Natural killer cell (primary cell): Measurements from ENCODE around the gene AP1S1. TPM values are rescaled to one million over a fixed set of nuclear protein-coding genes. Genes with fewer than 3 reads are reported as not detected.

ENCODE experiments used
- ATAC-seq, 3 donors: fragments of 150-1000 bp in 2 of 3; fragments of 200-7000 bp in 1 of 3; cut with Tn5 transposase; 1 replicate in 1 of 3; 2 replicates in 2 of 3; pipeline ENCODE4 v1.10.0; 2021; ENCODE audit warnings: mild to moderate bottlenecking in 2 of 3, moderate library complexity in 2 of 3
- DNase-seq, 2 donors: peaks; one replicate each; pipeline versions ENCODE4 v3.0.0 to v3.0.0-alpha.2; 2013 to 2021; ENCODE audit warnings: mixed read lengths in 1 of 2
- H3K27ac ChIP-seq: one replicate; pipeline ENCODE4 v1.5.1; 2013; ENCODE audit warnings: mild to moderate bottlenecking, low read length
- H3K27me3 ChIP-seq: one replicate; pipeline ENCODE4 v1.6.1; 2013; ENCODE audit warnings: low read length; ENCODE audit not compliant: control insufficient read depth, insufficient read depth
- H3K36me3 ChIP-seq: one replicate; pipeline ENCODE4 v1.6.1; 2013; ENCODE audit warnings: low read length; ENCODE audit not compliant: control insufficient read depth, insufficient read depth
- H3K4me1 ChIP-seq: one replicate; pipeline ENCODE4 v1.6.1; 2013; ENCODE audit warnings: low read length; ENCODE audit not compliant: control insufficient read depth, insufficient read depth
- H3K4me3 ChIP-seq: one replicate; pipeline ENCODE4 v1.5.1; 2013; ENCODE audit warnings: low read length
- H3K9me3 ChIP-seq: one replicate; pipeline ENCODE4 v1.6.1; 2013; ENCODE audit warnings: low read length; ENCODE audit not compliant: control insufficient read depth, insufficient read depth
- H3K27ac Mint-ChIP-seq, 2 donors: one replicate each; pipeline ENCODE4 v1.8.0; 2022; ENCODE audit warnings: mild to moderate bottlenecking in 2 of 2, mixed read lengths in 2 of 2, moderate library complexity in 1 of 2
- H3K27me3 Mint-ChIP-seq, 2 donors: one replicate each; pipeline ENCODE4 v1.8.0; 2022; ENCODE audit warnings: low read depth in 2 of 2, mixed read lengths in 2 of 2
- H3K36me3 Mint-ChIP-seq: one replicate; pipeline ENCODE4 v1.8.0; 2022; ENCODE audit warnings: mixed read lengths
- H3K4me1 Mint-ChIP-seq, 2 donors: one replicate each; pipeline ENCODE4 v1.8.0; 2022; ENCODE audit warnings: mixed read lengths in 2 of 2
- H3K4me3 Mint-ChIP-seq: one replicate; pipeline ENCODE4 v1.8.0; 2022; ENCODE audit warnings: mild to moderate bottlenecking, moderate library complexity, mixed read lengths
- H3K9me3 Mint-ChIP-seq, 2 donors: one replicate each; pipeline ENCODE4 v1.8.0; 2022; ENCODE audit warnings: mixed read lengths in 2 of 2
- CTCF ChIP-seq: fragments of 200-600 bp; IDR thresholded peaks from one replicate; pipeline ENCODE4 v1.8.0; 2022; ENCODE audit warnings: antibody characterized with exemption
- WGBS: methylation state at CpG from one replicate; pipeline ENCODE4 v1.1.7; 2013; ENCODE audit warnings: missing lambda C conversion rate; ENCODE audit not compliant: insufficient coverage; 5-methylcytosine and 5-hydroxymethylcytosine counted together
- intact Hi-C: fragments of 100-400 bp; cut with micrococcal nuclease; formaldehyde crosslinking; loops from one replicate; pipeline ENCODE4 v1.14.2; 2022
- total RNA-seq, 4 donors: library from RNA; stranded (reverse); fragments of 120-200 nt in 1 of 4; gene quantifications; one replicate each; pipeline versions ENCODE4 v1.2.3 to v1.2.4, GENCODE V29; 2013 to 2022

AP1S1 gene
- total RNA-seq, 3 donors from 2014 or later (not counting 1 experiment from before 2014, with no cell fraction given): 4.3 to 7.0 (median 5.0) TPM

GRCh38 chr7:101154693-101155102, 422 bp downstream of the AP1S1 start:
- H3K27me3 ChIP-seq: no peaks in the 10 kb centered on the region
- Mint-ChIP-seq H3K4me1 (peaks cover 6 to 11% of the 10 kb centered on the region in 2 donors), H3K9me3 (no peaks in the 10 kb centered on the region), H3K27me3 (peaks cover 3 to 4% of the 10 kb centered on the region in 2 donors), H3K36me3 (no peaks in the 10 kb centered on the region), H3K4me3 (peak overlapping the region; percentile 72), H3K27ac (no peak overlapping the region)
- no peak overlapping the region for H3K27ac ChIP-seq
- under 1% methylated on average over 34 of the region's 34 CpGs for WGBS
- peaks cover 18% of the 10 kb centered on the region for H3K4me1 ChIP-seq
- peak overlapping the region; percentile 55 for H3K4me3 ChIP-seq
- no peaks in the 10 kb centered on the region for H3K36me3 ChIP-seq
- no peaks in the 10 kb centered on the region for H3K9me3 ChIP-seq
- ATAC-seq (no peak), DNase-seq (peak in 1 of 2 donors; percentile 39)
- TF ChIP-seq CTCF: no peak
- intact Hi-C loops: no loop called here

- no peaks in the 10 kb centered on the region for H3K36me3 Mint-ChIP-seq
- 52% methylated on average over 4 of the region's 4 CpGs for WGBS
Observed at GRCh38 chr7:101155303-101155702, 1.0 kb downstream of the AP1S1 start.

GRCh38 chr7:101156277-101156676, 2.0 kb downstream of the AP1S1 start:
- H3K4me3 Mint-ChIP-seq: peak overlapping the region; percentile 21
- TF ChIP-seq CTCF: no peak
- H3K27ac Mint-ChIP-seq: no peak overlapping the region

More at GRCh38 chr7:101155303-101155702, 1.0 kb downstream of the AP1S1 start:
- DNase-seq (peak in 1 of 2 donors; percentile 17), ATAC-seq (no peak)
- H3K36me3 ChIP-seq: no peaks in the 10 kb centered on the region
- H3K9me3 ChIP-seq: no peaks in the 10 kb centered on the region
- H3K27me3 ChIP-seq: no peaks in the 10 kb centered on the region
- Mint-ChIP-seq H3K4me1 (peaks cover 6 to 11% of the 10 kb centered on the region in 2 donors), H3K9me3 (no peaks in the 10 kb centered on the region), H3K27ac (no peak overlapping the region), H3K4me3 (peak overlapping the region; percentile 72), H3K27me3 (peaks cover 0 to 4% of the 10 kb centered on the region in 2 donors)
- intact Hi-C loops: no loop called here
- H3K4me1 ChIP-seq: peaks cover 18% of the 10 kb centered on the region
- no peak overlapping the region for H3K4me3 ChIP-seq
- no peak overlapping the region for H3K27ac ChIP-seq
- TF ChIP-seq CTCF: no peak

More at GRCh38 chr7:101156277-101156676, 2.0 kb downstream of the AP1S1 start:
- H3K4me3 ChIP-seq: no peak overlapping the region
- H3K27ac ChIP-seq: no peak overlapping the region
- Mint-ChIP-seq H3K9me3 (no peaks in the 10 kb centered on the region), H3K36me3 (no peaks in the 10 kb centered on the region), H3K27me3 (peaks cover 0 to 8% of the 10 kb centered on the region in 2 donors), H3K4me1 (peaks cover 6 to 11% of the 10 kb centered on the region in 2 donors)
- peaks cover 18% of the 10 kb centered on the region for H3K4me1 ChIP-seq
- no peaks in the 10 kb centered on the region for H3K36me3 ChIP-seq
- H3K27me3 ChIP-seq: no peaks in the 10 kb centered on the region
- 98% methylated on average over 6 of the region's 6 CpGs for WGBS
- ATAC-seq (no peak), DNase-seq (no peak)
- intact Hi-C loops: no loop called here
- H3K9me3 ChIP-seq: no peaks in the 10 kb centered on the region
